Keratinocyte (primary cell): ENCODE measurements around the gene HMG20A. TPM values are rescaled to one million over a fixed set of nuclear protein-coding genes. Genes with fewer than 3 reads are reported as not detected.

Experiments used
- DNase-seq: peaks from one replicate; pipeline ENCODE4 v3.0.0-alpha.2; 2011; ENCODE audit warnings: low read depth, missing footprints, low spot score
- FAIRE-seq: peaks from 2 replicates; lab custom pipeline; 2011; peaks lifted over from hg19 to GRCh38; lab: Jason Lieb, UNC
- H2AFZ ChIP-seq: 2 replicates; pipeline ENCODE4 v1.6.0; 2012; ENCODE audit warnings: low read length, control low read depth, inconsistent platforms; ENCODE audit not compliant: control insufficient read depth
- H3K27ac ChIP-seq: 2 replicates; pipeline ENCODE4 v1.5.1; 2011; ENCODE audit warnings: low read length; ENCODE audit not compliant: control insufficient read depth, insufficient read depth
- H3K27me3 ChIP-seq: 3 replicates; pipeline ENCODE4 v1.6.0; 2011; ENCODE audit warnings: low read length; ENCODE audit not compliant: control insufficient read depth, insufficient read depth; ENCODE audit errors: extremely low read depth
- H3K36me3 ChIP-seq, 2 experiments: 2 replicates in 1 of 2; 3 replicates in 1 of 2; pipeline ENCODE4 v1.5.1; 2011; ENCODE audit warnings: low read length in 2 of 2, mild to moderate bottlenecking in 1 of 2; ENCODE audit not compliant: control insufficient read depth in 2 of 2, insufficient read depth in 2 of 2; ENCODE audit errors: extremely low read depth in 1 of 2
- H3K4me1 ChIP-seq: 3 replicates; pipeline ENCODE4 v1.5.1; 2011; ENCODE audit warnings: low read length; ENCODE audit not compliant: control insufficient read depth, insufficient read depth; ENCODE audit errors: extremely low read depth
- H3K4me2 ChIP-seq: 3 replicates; pipeline ENCODE4 v1.6.0; 2011; ENCODE audit warnings: low read depth, low read length; ENCODE audit not compliant: control insufficient read depth, insufficient read depth; ENCODE audit errors: extremely low read depth
- H3K4me3 ChIP-seq, 3 experiments: fragments of 200-600 bp in 1 of 3; sonication (generic) in 1 of 3; 2 replicates in 2 of 3; 3 replicates in 1 of 3; pipeline ENCODE4 v1.5.1; 2011 to 2016; ENCODE audit warnings: low read length in 3 of 3, mild to moderate bottlenecking in 3 of 3, control low read depth in 2 of 3, inconsistent platforms in 1 of 3, low read depth in 1 of 3, mixed read lengths in 1 of 3, mixed run types in 1 of 3, moderate library complexity in 1 of 3; ENCODE audit not compliant: control insufficient read depth in 2 of 3, insufficient read depth in 2 of 3; ENCODE audit errors: extremely low read depth in 1 of 3
- H3K79me2 ChIP-seq: 2 replicates; pipeline ENCODE4 v1.6.0; 2012; ENCODE audit warnings: low read length; ENCODE audit not compliant: control insufficient read depth, insufficient read depth
- H3K9ac ChIP-seq: 3 replicates; pipeline ENCODE4 v1.6.0; 2011; ENCODE audit warnings: low read length; ENCODE audit not compliant: control insufficient read depth, insufficient read depth; ENCODE audit errors: extremely low read depth
- H3K9me1 ChIP-seq: 3 replicates; pipeline ENCODE4 v1.6.0; 2011; ENCODE audit warnings: low read length; ENCODE audit not compliant: control insufficient read depth, insufficient read depth; ENCODE audit errors: extremely low read depth
- H3K9me3 ChIP-seq: 2 replicates; pipeline ENCODE4 v1.5.1; 2012; ENCODE audit warnings: low read depth, low read length; ENCODE audit not compliant: control insufficient read depth
- H4K20me1 ChIP-seq: 3 replicates; pipeline ENCODE4 v1.6.0; 2011; ENCODE audit warnings: low read length; ENCODE audit not compliant: control insufficient read depth, insufficient read depth; ENCODE audit errors: extremely low read depth
- EZH2 ChIP-seq: IDR thresholded peaks from one replicate; pipeline ENCODE4 v1.6.1; 2012; ENCODE audit warnings: inconsistent platforms, mild to moderate bottlenecking, low read length, moderate library complexity
- dilution Hi-C: fragments of 300-500 bp; cut with MboI; formaldehyde crosslinking; loops from one replicate; pipeline ENCODE4 v1.7.0; 2020; ENCODE audit warnings: low sequenced_read_pairs; ENCODE audit not compliant: extremely low pct_ligation_motif_present
- polyA plus RNA-seq, 5 experiments: library from polyadenylated mRNA; depleted of rRNA in 3 of 5; stranded (reverse) in 3 of 5; stranded (forward) in 1 of 5; unstranded in 1 of 5; fragments of >200 nt; gene quantifications; 1 replicate in 1 of 5; 2 replicates in 3 of 5; 3 replicates in 1 of 5; pipeline versions ENCODE4 v1.2.1 to v1.2.3, GENCODE V29; 2011 to 2012; ENCODE audit warnings: missing spikeins in 2 of 5, low read depth in 1 of 5, low replicate concordance in 1 of 5
- TF ChIP-seq, protein P1 (sequence below), 3 experiments: IDR thresholded peaks in 1 of 3; conservative IDR thresholded peaks in 1 of 3; optimal IDR thresholded peaks in 1 of 3; 2 replicates in 2 of 3; 3 replicates in 1 of 3; pipeline versions ENCODE3 to v1.5.1; 2011; ENCODE audit warnings: low read length in 3 of 3, mild to moderate bottlenecking in 3 of 3, moderate library complexity in 2 of 3, control low read depth in 1 of 3, inconsistent platforms in 1 of 3; ENCODE audit not compliant: insufficient read depth in 2 of 3; ENCODE audit errors: extremely low read depth in 1 of 3

Gene HMG20A
- polyA plus RNA-seq, 1 donor (not counting 4 experiments of a cell fraction or from before 2014, with no cell fraction given) = 44.6 TPM

DNA sequence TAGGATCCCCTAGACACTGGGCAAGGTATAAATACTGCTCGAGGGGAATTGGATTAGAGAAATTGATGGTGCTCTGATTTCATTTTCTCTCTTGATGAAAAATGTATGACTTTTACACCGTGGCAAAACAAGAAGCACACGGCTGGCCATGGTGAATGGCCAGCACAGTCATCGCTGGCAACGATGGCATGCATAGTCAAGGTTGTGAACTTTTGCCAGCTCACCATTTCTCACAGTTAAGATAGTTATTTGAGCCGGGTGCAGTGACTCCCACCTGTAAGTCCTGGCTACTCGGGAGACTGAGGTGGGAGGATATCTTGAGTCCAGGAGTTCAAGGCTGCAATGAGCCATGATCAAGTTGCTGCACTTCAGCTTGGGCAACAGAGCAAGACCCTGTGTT, 95.4 kb downstream of the HMG20A start:
- Histone ChIP-seq H3K9me3 (no peaks in the 10 kb centered on the region), H3K4me3 (no peak overlapping the region), H3K27ac (no peak overlapping the region), H3K27me3 (no peaks in the 10 kb centered on the region), H3K9ac (no peak overlapping the region), H3K4me1 (no peaks in the 10 kb centered on the region), H3K36me3 (no peaks in the 10 kb centered on the region), H4K20me1 (no peaks in the 10 kb centered on the region), H2AFZ (no peak overlapping the region), H3K79me2 (no peaks in the 10 kb centered on the region), H3K4me2 (no peak overlapping the region), H3K9me1 (no peaks in the 10 kb centered on the region)
- no peak for DNase-seq
- TF ChIP-seq, protein P1, sequence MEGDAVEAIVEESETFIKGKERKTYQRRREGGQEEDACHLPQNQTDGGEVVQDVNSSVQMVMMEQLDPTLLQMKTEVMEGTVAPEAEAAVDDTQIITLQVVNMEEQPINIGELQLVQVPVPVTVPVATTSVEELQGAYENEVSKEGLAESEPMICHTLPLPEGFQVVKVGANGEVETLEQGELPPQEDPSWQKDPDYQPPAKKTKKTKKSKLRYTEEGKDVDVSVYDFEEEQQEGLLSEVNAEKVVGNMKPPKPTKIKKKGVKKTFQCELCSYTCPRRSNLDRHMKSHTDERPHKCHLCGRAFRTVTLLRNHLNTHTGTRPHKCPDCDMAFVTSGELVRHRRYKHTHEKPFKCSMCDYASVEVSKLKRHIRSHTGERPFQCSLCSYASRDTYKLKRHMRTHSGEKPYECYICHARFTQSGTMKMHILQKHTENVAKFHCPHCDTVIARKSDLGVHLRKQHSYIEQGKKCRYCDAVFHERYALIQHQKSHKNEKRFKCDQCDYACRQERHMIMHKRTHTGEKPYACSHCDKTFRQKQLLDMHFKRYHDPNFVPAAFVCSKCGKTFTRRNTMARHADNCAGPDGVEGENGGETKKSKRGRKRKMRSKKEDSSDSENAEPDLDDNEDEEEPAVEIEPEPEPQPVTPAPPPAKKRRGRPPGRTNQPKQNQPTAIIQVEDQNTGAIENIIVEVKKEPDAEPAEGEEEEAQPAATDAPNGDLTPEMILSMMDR (optimal IDR thresholded peaks at IDR 0.05 in 1 of 3, IDR thresholded peaks at IDR 0.05 in 1 of 3, conservative IDR thresholded peaks at IDR 0.05 in 1 of 3; ENCODE audit: extremely low read depth in 1 of 3, insufficient read depth in 2 of 3, low read length in 3 of 3) = no peak
- TF ChIP-seq EZH2 = no peak
- dilution Hi-C loops = no loop called here
- FAIRE-seq = no peak

DNA sequence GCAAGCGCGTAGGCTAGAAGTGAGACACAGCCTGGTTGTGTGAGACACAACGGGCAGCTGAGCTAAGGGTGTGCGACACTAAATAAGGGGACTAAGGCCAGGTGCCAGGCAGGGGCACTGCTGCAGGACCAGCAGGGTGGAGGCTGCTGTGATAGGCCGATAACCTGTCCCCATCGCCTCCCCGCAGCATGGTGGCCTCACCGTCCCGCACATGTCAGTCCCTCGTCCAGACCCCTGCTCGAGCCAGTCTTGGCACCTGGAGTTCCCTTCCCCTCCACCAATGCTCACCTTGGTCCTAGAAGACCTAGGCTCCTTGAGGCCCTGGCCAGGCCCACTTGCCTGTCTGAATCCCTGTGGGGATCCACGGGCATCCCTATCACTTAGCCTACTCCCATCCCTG, 96.1 kb downstream of the HMG20A start:
- Histone ChIP-seq H2AFZ (no peak overlapping the region), H3K4me3 (no peak overlapping the region), H3K9ac (no peak overlapping the region), H3K4me1 (no peaks in the 10 kb centered on the region), H3K27me3 (no peaks in the 10 kb centered on the region), H3K9me3 (no peaks in the 10 kb centered on the region), H3K79me2 (no peaks in the 10 kb centered on the region), H4K20me1 (no peaks in the 10 kb centered on the region), H3K36me3 (no peaks in the 10 kb centered on the region), H3K9me1 (no peaks in the 10 kb centered on the region), H3K4me2 (no peak overlapping the region), H3K27ac (no peak overlapping the region)
- dilution Hi-C loops = no loop called here
- TF ChIP-seq EZH2 = no peak
- TF ChIP-seq, protein P1 (optimal IDR thresholded peaks at IDR 0.05 in 1 of 3, IDR thresholded peaks at IDR 0.05 in 1 of 3, conservative IDR thresholded peaks at IDR 0.05 in 1 of 3; ENCODE audit: extremely low read depth in 1 of 3, insufficient read depth in 2 of 3, low read length in 3 of 3) = no peak
- FAIRE-seq (no peak), DNase-seq (no peak)
